ENCODE measurements around the gene COG1.

Gene COG1

GRCh38 chr17:73237714-73238113 is 44.9 kb downstream of the COG1 start:
- Histone ChIP-seq H2AFZ (ENCODE audit: low read depth, low read length) (no peak overlapping the region), H3K4me2 (ENCODE audit: insufficient read depth, low read length) (peak overlapping the region; percentile 39), H3K4me3 (ENCODE audit: low read depth in 1 of 2, low read length in 2 of 2) (no peak overlapping the region), H3K9ac (ENCODE audit: low read depth, low read length) (no peak overlapping the region), H3K9me3 (ENCODE audit: insufficient read depth, low read length, severe bottlenecking) (no peaks in the 10 kb centered on the region), H4K20me1 (ENCODE audit: insufficient read depth, low read length) (peaks cover 8% of the 10 kb centered on the region; the same call in 1 of the 2 replicates), H3K36me3 (ENCODE audit: insufficient read depth, low read length) (peaks cover 72% of the 10 kb centered on the region), H3K4me1 (ENCODE audit: insufficient read depth, low read length) (peaks cover 43% of the 10 kb centered on the region), H3K27me3 (ENCODE audit: insufficient read depth, low read length, poor library complexity) (no peaks in the 10 kb centered on the region), H3K27ac (ENCODE audit: low read length) (no peak overlapping the region), H3K79me2 (ENCODE audit: insufficient read depth, low read length) (peaks cover 51% of the 10 kb centered on the region)
- no peak for TF ChIP-seq EZH2 (IDR thresholded peaks at IDR 0.05; ENCODE audit: borderline replicate concordance, low read depth, low read length, severe bottlenecking)
- TF ChIP-seq, protein P1, sequence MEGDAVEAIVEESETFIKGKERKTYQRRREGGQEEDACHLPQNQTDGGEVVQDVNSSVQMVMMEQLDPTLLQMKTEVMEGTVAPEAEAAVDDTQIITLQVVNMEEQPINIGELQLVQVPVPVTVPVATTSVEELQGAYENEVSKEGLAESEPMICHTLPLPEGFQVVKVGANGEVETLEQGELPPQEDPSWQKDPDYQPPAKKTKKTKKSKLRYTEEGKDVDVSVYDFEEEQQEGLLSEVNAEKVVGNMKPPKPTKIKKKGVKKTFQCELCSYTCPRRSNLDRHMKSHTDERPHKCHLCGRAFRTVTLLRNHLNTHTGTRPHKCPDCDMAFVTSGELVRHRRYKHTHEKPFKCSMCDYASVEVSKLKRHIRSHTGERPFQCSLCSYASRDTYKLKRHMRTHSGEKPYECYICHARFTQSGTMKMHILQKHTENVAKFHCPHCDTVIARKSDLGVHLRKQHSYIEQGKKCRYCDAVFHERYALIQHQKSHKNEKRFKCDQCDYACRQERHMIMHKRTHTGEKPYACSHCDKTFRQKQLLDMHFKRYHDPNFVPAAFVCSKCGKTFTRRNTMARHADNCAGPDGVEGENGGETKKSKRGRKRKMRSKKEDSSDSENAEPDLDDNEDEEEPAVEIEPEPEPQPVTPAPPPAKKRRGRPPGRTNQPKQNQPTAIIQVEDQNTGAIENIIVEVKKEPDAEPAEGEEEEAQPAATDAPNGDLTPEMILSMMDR (IDR thresholded peaks at IDR 0.05; ENCODE audit: borderline replicate concordance, extremely low read depth, low read length, poor library complexity, severe bottlenecking) = no peak
- DNase-seq = no peak
- ATAC-seq (ENCODE audit: insufficient read depth, low read depth) = no peak

DNA sequence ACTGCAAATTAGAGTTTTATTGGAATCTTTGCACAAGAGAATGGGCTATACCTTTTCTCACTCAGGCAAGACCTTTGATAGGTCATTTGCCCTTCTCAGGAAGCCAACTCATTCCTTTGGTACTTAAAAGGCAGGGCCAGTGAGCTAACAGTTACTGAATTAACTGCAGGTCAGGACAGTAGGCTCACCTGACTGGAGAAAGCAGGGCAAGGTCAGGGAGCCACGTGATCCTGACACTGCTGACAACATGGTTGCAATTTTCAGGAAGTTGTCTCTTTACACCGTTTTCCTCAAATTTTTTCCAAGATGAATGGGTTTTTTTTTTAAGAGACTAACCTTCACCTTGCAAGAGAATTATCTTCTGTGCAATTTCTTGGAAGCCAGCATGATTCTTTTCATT is 47.7 kb downstream of the COG1 start:
- Histone ChIP-seq H3K27me3 (ENCODE audit: insufficient read depth, low read length, poor library complexity) (no peaks in the 10 kb centered on the region), H3K36me3 (ENCODE audit: insufficient read depth, low read length) (peaks cover 71% of the 10 kb centered on the region), H2AFZ (ENCODE audit: low read depth, low read length) (no peak overlapping the region), H3K79me2 (ENCODE audit: insufficient read depth, low read length) (peaks cover 26% of the 10 kb centered on the region), H3K27ac (ENCODE audit: low read length) (no peak overlapping the region), H4K20me1 (ENCODE audit: insufficient read depth, low read length) (no peaks in the 10 kb centered on the region; the same call in 1 of the 2 replicates), H3K4me1 (ENCODE audit: insufficient read depth, low read length) (peaks cover 25% of the 10 kb centered on the region; the same call in 1 of the 2 replicates), H3K9me3 (ENCODE audit: insufficient read depth, low read length, severe bottlenecking) (no peaks in the 10 kb centered on the region), H3K4me2 (ENCODE audit: insufficient read depth, low read length) (no peak overlapping the region), H3K9ac (ENCODE audit: low read depth, low read length) (no peak overlapping the region), H3K4me3 (ENCODE audit: low read depth in 1 of 2, low read length in 2 of 2) (no peak overlapping the region)
- TF ChIP-seq, protein P1 (IDR thresholded peaks at IDR 0.05; ENCODE audit: borderline replicate concordance, extremely low read depth, low read length, poor library complexity, severe bottlenecking) = no peak
- no peak for TF ChIP-seq EZH2 (IDR thresholded peaks at IDR 0.05; ENCODE audit: borderline replicate concordance, low read depth, low read length, severe bottlenecking)
- no peak for DNase-seq
- ATAC-seq (ENCODE audit: insufficient read depth, low read depth) = no peak

- peaks cover 43% of the 10 kb centered on the region for H3K36me3 ChIP-seq (ENCODE audit: insufficient read depth, low read length)
- H3K27ac ChIP-seq (ENCODE audit: low read length) = no peak overlapping the region
Observed at GRCh38 chr17:73247726-73248125, 54.9 kb downstream of the COG1 start.

More at GRCh38 chr17:73247726-73248125, 54.9 kb downstream of the COG1 start:
- no peak for ATAC-seq (ENCODE audit: insufficient read depth, low read depth)
- H3K4me2 ChIP-seq (ENCODE audit: insufficient read depth, low read length) = no peak overlapping the region
- no peak overlapping the region for H3K4me3 ChIP-seq (ENCODE audit: low read depth in 1 of 2, low read length in 2 of 2)
- no peaks in the 10 kb centered on the region for H3K4me1 ChIP-seq (ENCODE audit: insufficient read depth, low read length)
- no peaks in the 10 kb centered on the region for H3K79me2 ChIP-seq (ENCODE audit: insufficient read depth, low read length)
- no peaks in the 10 kb centered on the region for H3K9me3 ChIP-seq (ENCODE audit: insufficient read depth, low read length, severe bottlenecking)
- no peaks in the 10 kb centered on the region for H4K20me1 ChIP-seq (ENCODE audit: insufficient read depth, low read length)
- H3K27me3 ChIP-seq (ENCODE audit: insufficient read depth, low read length, poor library complexity) = no peaks in the 10 kb centered on the region
- no peak for TF ChIP-seq EZH2 (IDR thresholded peaks at IDR 0.05; ENCODE audit: borderline replicate concordance, low read depth, low read length, severe bottlenecking)
- TF ChIP-seq, protein P1 (IDR thresholded peaks at IDR 0.05; ENCODE audit: borderline replicate concordance, extremely low read depth, low read length, poor library complexity, severe bottlenecking) = no peak
- no peak for DNase-seq
- no peak overlapping the region for H3K9ac ChIP-seq (ENCODE audit: low read depth, low read length)
- no peak overlapping the region for H2AFZ ChIP-seq (ENCODE audit: low read depth, low read length)

Data from DND-41 (cell line).